Psoas muscle (tissue), 8 donors: ENCODE measurements around the gene KCNK7. TPM values are rescaled to one million over a fixed set of nuclear protein-coding genes. Genes with fewer than 3 reads are reported as not detected.
A peak's percentile ranks its signal among the peaks of the same experiment; 100 is the strongest.

Source experiments
- ATAC-seq, 4 donors: fragments of 200-7000 bp; cut with Tn5 transposase; one replicate each; pipeline ENCODE4 v1.9.1; 2020; ENCODE audit warnings: moderate library complexity in 3 of 4, mild to moderate bottlenecking in 2 of 4
- DNase-seq, 2 donors: peaks; one replicate each; pipeline ENCODE4 v3.0.0-alpha.2; 2020
- H3K27ac ChIP-seq: fragments of 200-600 bp; one replicate; pipeline ENCODE4 v1.8.0; 2022
- H3K27me3 ChIP-seq, 3 donors: fragments of 200-600 bp in 1 of 3; one replicate each; pipeline versions ENCODE4 v1.6.1 to v1.8.0; 2013 to 2022; ENCODE audit warnings: low read length in 2 of 3, mild to moderate bottlenecking in 2 of 3, moderate library complexity in 1 of 3; ENCODE audit not compliant: insufficient read depth in 3 of 3
- H3K36me3 ChIP-seq, 2 donors: fragments of 200-600 bp in 1 of 2; one replicate each; pipeline versions ENCODE4 v1.6.1 to v1.8.0; 2013 to 2022; ENCODE audit warnings: low read depth in 1 of 2, mild to moderate bottlenecking in 1 of 2, moderate library complexity in 1 of 2; ENCODE audit not compliant: insufficient read depth in 1 of 2
- H3K4me1 ChIP-seq: fragments of 200-600 bp; one replicate; pipeline ENCODE4 v1.8.0; 2022
- H3K4me3 ChIP-seq: fragments of 200-600 bp; one replicate; pipeline ENCODE4 v1.8.0; 2022; ENCODE audit warnings: mild to moderate bottlenecking
- H3K9me3 ChIP-seq: fragments of 200-600 bp; one replicate; pipeline ENCODE4 v1.8.0; 2022
- WGBS, 3 donors: extraction: QIAGEN DNeasy Blood & Tissue Kit; methylation state at CpG; one replicate each; pipeline versions ENCODE4 v1.1.6 to v1.1.7; 2013; 5-methylcytosine and 5-hydroxymethylcytosine counted together
- intact Hi-C, 2 donors: fragments of 100-400 bp; cut with DNase I; formaldehyde crosslinking; loops; one replicate each; pipeline versions ENCODE4 v1.11.0 to v1.14.2; 2022
- polyA plus RNA-seq, 3 donors: library from polyadenylated mRNA; stranded (reverse); fragments of 200-250 nt; gene quantifications; one replicate each; pipeline ENCODE4 v1.2.3, GENCODE V29; 2013
- total RNA-seq, 4 donors: library from RNA; stranded (reverse); fragmentation: NEBNext Ultra II Directional in 2 of 4; extraction: Animal tissue kit (Norgen Biotek cat#: 25700) in 2 of 4; gene quantifications; one replicate each; pipeline versions ENCODE4 v1.2.1 to v1.2.4, GENCODE V29; 2021 to 2023
- TF ChIP-seq, protein P1 (sequence below): fragments of 200-600 bp; IDR thresholded peaks from one replicate; pipeline ENCODE4 v1.8.0; 2022; ENCODE audit warnings: antibody characterized with exemption
- donor health status: healthy with polysubstance abuse.
- donor health status: DM: no; HTN: no; CAD: no; lungs with moderate emphysema.
- donor health status: Bipolar disorder and iron deficiency.
- donor health status: healthy.
- donor health status: DM: yes; HTN: yes; CAD: no.
- donor health status: DM: no; HTN: no; CAD: no.
- donor health status: DM: no; HTN: no; CAD: no.
- donor health status: DM: yes; HTN: yes; CAD: no.

Gene KCNK7
- total and polyA plus RNA-seq, 7 donors: 0.19 to 1.4 (median 0.41) TPM; not detected in 1

DNA sequence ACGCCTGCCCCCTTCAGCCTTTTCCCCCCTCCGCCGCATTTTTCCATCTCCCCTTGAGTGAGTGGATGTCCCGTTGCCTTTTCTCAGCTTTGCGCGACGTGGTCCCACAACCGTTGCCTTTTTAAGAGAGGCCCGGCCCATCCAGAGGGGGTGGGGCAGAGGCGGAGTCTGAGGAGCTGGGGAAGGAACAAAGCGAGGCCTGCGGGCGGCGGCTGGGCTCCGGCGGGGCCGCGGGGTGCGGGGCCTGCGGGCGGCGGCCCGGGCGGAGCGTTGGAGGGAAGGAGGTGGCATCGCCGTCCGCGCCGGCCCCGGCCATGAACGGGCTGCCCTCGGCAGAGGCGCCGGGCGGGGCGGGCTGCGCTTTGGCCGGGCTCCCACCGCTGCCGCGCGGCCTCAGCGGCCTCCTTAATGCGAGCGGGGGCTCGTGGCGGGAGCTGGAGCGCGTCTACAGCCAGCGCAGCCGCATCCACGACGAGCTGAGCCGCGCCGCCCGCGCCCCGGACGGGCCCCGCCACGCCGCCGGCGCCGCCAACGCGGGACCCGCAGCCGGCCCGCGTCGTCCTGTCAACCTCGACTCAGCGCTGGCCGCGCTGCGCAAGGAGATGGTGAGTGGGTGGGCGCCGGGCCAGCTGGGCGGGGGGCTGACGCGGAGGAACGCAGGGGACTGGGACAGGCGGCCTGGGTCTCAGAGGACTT lies 23.1 kb downstream of the KCNK7 start, which contains the start of gene FAM89B:
FAM89B (plus strand) TSS at position 183 of the 696 bp plus-strand sequence; CDS start at position 315, 132 bp downstream.
- H3K36me3 ChIP-seq: peaks cover 0 to 12% of the 10 kb centered on the region in 2 donors
- H3K27me3 ChIP-seq: no peaks in the 10 kb centered on the region
- WGBS, 3 donors: 0 to 1% (median 0%) methylated on average over 47 to 86 of the region's 86 CpGs
- ATAC-seq (no peak), DNase-seq (peak; percentile 93 to 95)
- H3K4me1 ChIP-seq: peaks cover 53% of the 10 kb centered on the region
- H3K27ac ChIP-seq: peak within 1 kb of the TSS; percentile 98
- no peaks in the 10 kb centered on the region for H3K9me3 ChIP-seq
- peak within 1 kb of the TSS; percentile 99 for H3K4me3 ChIP-seq
- intact Hi-C loops: loop anchor here (1.0 to 5.0 kb wide), 3 partner anchors 31 to 40 kb away; partner anchors contain the start of gene MAP3K11 (in 1 of the 2)
- TF ChIP-seq, protein P1, sequence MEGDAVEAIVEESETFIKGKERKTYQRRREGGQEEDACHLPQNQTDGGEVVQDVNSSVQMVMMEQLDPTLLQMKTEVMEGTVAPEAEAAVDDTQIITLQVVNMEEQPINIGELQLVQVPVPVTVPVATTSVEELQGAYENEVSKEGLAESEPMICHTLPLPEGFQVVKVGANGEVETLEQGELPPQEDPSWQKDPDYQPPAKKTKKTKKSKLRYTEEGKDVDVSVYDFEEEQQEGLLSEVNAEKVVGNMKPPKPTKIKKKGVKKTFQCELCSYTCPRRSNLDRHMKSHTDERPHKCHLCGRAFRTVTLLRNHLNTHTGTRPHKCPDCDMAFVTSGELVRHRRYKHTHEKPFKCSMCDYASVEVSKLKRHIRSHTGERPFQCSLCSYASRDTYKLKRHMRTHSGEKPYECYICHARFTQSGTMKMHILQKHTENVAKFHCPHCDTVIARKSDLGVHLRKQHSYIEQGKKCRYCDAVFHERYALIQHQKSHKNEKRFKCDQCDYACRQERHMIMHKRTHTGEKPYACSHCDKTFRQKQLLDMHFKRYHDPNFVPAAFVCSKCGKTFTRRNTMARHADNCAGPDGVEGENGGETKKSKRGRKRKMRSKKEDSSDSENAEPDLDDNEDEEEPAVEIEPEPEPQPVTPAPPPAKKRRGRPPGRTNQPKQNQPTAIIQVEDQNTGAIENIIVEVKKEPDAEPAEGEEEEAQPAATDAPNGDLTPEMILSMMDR: no peak

DNA sequence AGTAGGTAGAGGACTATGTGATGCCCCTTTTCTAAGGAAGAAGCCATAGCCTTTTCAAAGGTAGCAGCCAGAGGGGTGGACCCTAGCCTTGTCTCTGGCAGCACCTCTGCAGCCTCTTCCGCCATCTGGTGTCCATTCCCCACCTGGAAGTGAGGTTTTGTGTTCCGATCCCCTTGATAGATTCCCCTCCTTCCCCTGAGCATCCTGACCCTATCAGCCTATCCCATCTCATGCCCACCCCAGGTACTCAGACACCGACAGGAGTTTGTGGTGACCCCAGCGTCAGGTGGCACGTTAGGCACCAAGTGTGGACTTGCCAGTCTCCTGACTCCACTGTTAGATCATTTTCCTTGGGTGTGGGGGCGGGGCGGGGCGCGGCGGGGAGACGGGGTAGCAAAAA lies 23.7 kb downstream of the KCNK7 start:
- peak overlapping the region; percentile 99 for H3K4me3 ChIP-seq

DNA sequence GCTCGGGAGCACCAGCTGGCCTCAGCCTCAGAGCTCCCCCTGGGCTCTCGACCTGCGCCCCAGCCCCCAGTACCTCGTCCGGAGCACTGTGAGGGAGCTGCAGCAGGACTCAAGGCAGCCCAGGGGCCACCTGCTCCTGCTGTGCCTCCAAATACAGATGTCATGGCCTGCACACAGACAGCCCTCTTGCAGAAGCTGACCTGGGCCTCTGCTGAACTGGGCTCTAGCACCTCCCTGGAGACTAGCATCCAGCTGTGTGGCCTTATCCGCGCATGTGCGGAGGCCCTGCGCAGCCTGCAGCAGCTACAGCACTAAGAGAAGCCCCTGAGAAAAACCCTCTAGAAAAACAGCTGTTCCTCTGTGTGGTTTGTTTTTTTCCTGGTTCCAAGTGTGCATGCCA lies 24.2 kb downstream of the KCNK7 start:
- Histone ChIP-seq H3K27me3 (no peaks in the 10 kb centered on the region), H3K36me3 (peaks cover 0 to 12% of the 10 kb centered on the region in 2 donors), H3K27ac (peak overlapping the region; percentile 98), H3K9me3 (no peaks in the 10 kb centered on the region), H3K4me3 (peak overlapping the region; percentile 99), H3K4me1 (peaks cover 53% of the 10 kb centered on the region)
- intact Hi-C loops: loop anchor here (5.0 kb wide), 2 partner anchors 36 to 41 kb away; partner anchors contain the start of gene MAP3K11 (in 1 of the 2)
- TF ChIP-seq, protein P1: no peak
- whole genome bisulfite sequencing, 3 donors: 51 to 65% (median 54%) methylated on average over 7 to 9 of the region's 9 CpGs
- no peak for DNase-seq
- ATAC-seq: no peak

More for the DNA sequence above, 23.7 kb downstream of the KCNK7 start:
- peak overlapping the region; percentile 98 for H3K27ac ChIP-seq
- no peaks in the 10 kb centered on the region for H3K9me3 ChIP-seq
- no peaks in the 10 kb centered on the region for H3K27me3 ChIP-seq
- H3K36me3 ChIP-seq: peaks cover 0 to 12% of the 10 kb centered on the region in 2 donors
- whole genome bisulfite sequencing, 3 donors: 5 to 7% (median 6%) methylated on average over 11 of the region's 11 CpGs
- DNase-seq (no peak), ATAC-seq (no peak)
- intact Hi-C loops: loop anchor here (1.0 to 5.0 kb wide), 3 partner anchors 31 to 40 kb away; partner anchors contain the start of gene MAP3K11 (in 1 of the 2)
- TF ChIP-seq, protein P1: peak; percentile 48
- H3K4me1 ChIP-seq: peaks cover 53% of the 10 kb centered on the region

- DNase-seq (peak; percentile 99 to 100), ATAC-seq (peak; percentile 82 to 85 (median 84))
- Histone ChIP-seq H3K27me3 (no peaks in the 10 kb centered on the region), H3K36me3 (peaks cover 0 to 12% of the 10 kb centered on the region in 2 donors), H3K4me1 (peaks cover 49% of the 10 kb centered on the region), H3K27ac (peak within 1 kb of the TSS; percentile 98), H3K9me3 (no peaks in the 10 kb centered on the region), H3K4me3 (peak within 1 kb of the TSS; percentile 99)
- TF ChIP-seq, protein P1: peak; percentile 49
- 0% methylated on average over 75 to 89 of the region's 89 CpGs for WGBS, 3 donors
- intact Hi-C loops: loop anchor here (5.0 kb wide), 2 partner anchors 37 to 42 kb away; partner anchors contain the start of gene MAP3K11 (in 1 of the 2)
Measured at GRCh38 chr11:65569973-65570918, 25.4 kb downstream of the KCNK7 start, which contains the start of gene ZNRD2. TSS of gene ZNRD2 (plus strand) at chr11:65570477. CDS start at chr11:65570492, 15 bp downstream.
